OCI-M1 (cell line): ENCODE results near the gene PFKFB2.

ENCODE experiments used
- DNase-seq: peaks from one replicate; lab custom pipeline; 2025; lab: John Stamatoyannopoulos, UW

Gene PFKFB2

DNA sequence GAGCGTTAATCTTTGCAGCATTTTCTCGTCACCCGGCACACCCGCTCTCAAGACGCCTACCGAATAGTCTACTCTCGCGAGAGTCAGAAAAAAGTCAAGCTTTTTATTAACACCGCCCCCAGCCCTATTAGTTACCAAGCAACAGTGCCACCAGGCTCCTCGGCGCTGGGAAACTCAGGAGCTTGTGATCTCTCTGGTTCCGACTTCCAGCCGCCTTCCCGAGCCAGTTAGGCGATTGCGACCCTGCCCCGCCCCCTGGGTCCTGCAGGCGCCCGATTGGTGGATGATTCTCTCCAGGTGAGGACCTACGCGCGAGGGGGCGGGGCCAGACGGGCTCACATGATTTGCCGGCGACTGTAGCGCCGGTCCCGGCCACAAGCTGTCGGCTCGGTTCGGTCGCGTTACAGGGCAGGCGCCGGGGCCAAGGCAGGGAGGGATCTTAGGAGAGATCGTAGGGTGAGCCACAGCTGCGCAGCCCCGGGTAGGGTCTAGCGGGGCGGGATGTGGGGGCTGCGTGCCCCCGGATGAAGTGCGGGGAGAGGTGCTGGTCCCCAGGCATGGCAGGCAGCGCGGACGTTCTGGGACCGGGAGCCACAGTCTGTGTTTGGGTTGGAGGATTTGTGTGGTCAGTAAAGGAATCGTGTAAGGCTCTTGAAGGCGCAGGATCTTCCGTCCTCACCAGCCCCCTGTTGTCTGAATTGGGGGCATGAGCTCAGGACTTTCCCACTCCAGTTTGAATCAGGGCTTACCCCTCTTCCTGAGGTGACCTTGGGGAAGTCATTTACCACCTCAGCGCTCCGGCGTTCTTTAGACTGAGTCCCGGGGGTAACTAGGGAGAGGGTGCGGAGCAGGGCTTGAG, at the start of gene PFKFB2:
Gene PFKFB2 (plus strand): TSS at position 365 of the 859 bp plus-strand sequence. CDS start 1,443 bp downstream, outside the sequence.
- DNase-seq, result peak; percentile 99

DNA sequence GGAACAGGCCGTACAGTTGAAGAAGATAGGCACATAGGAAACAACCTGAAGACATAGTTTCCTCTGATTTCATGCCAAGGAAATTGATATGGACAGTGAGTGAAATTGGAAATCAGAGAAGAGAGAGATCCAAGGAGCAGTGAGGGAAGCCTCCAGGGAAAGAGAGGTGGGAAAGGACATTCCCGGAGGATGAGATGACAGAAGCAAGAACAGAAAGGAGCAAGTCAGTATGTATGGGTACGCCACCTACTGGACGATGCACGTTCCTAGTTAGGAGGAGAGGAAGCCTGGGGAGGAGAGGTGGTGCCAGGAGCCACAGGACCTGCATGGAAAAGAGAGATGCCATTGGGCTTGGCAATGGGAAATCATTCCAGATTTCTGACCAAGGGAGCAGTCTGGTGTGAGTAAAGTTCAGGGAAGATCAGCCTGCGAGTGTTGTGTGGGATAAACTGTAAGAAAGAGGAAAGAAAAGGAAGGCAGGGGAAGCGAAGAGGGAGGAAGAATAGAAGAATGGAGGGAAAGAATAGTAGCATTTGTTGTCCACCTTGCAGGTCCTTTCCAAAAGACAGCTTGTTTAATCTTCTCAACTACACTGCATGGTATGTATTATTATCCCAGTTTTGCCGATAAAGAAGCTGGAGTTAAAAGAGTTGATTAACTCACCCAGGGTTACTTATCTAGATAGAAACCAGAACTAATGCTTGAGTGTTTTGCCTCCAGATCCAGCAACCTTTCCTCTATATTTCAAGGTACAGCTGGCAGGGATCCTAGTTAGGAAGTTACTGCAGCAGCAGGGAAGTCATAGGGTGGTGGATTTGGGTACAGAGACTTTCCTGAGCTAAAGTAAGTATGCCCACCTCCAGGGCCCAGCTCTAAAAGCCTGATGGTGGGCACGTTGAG, 47.9 kb upstream of the PFKFB2 start:
- DNase-seq, result peak; percentile 77

DNA sequence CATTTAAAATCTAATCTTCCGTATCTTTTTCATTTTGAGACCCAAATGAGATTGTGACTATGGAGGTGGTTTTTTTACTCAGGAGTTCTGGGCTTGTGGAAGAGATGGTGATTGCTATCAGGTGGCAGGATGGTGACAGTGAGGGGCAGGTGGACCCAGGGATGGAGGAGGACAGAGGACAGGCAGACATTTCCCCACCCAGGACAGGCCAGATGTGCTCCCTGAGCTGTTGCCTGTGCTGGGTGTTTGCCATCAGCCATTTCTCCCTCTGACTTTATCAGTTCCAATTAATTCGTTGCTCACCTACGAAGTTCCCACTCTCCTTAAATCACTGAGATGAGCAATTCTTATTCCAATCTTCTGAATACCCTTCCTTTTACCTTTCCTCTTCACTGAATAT, 47.0 kb upstream of the PFKFB2 start:
- no peak for DNase-seq

DNA sequence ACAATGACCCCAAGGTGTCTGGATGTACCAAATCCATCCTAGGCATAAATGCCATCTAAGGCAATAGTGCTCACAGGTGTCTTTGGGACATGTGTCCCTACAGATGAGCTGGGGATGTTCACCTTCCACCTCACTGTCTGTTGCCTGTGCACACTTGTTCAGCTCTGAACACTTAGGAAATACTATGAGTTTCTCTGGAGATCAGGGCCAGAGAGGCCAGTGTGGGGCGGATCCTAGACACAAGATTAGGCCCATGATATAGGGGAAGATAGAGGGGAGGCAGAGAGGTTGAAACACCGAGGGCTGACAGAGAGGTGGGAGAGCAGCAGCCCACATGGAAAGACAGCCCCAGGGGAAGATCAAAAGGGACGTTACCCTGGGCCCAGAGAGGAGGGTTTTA, 46.2 kb upstream of the PFKFB2 start:
- DNase-seq, result no peak

DNA sequence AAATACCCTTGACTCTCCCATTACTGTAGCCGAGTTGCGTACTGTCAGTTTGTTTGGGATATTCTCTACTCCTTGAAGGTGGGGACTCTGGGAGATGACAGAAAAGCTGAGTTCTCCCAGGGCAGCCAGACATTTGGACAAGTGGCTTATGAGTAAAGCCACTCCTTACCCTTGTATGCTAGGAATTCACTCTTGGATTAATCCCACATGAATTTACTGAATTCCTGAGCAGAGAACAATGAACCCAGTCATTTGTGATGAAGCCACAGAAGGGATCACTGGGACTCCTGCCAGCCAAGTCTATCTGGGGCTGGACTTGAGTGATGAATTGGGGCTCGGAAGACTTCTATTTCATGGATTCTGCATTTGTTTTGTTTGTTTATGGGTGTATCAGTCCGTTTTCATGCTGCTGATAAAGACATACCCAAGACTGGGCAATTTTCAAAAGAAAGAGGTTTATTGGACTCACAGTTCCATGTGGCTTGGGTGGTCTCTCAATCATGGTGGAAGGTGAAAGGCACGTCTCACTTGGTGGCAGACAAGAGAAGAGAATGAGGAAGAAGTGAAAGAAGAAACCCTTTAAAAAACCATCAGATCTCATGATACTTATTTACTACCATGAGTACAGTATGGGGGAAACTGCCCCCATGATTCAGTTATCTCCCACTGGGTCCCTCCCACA, 45.6 kb upstream of the PFKFB2 start:
- no peak for DNase-seq

DNA sequence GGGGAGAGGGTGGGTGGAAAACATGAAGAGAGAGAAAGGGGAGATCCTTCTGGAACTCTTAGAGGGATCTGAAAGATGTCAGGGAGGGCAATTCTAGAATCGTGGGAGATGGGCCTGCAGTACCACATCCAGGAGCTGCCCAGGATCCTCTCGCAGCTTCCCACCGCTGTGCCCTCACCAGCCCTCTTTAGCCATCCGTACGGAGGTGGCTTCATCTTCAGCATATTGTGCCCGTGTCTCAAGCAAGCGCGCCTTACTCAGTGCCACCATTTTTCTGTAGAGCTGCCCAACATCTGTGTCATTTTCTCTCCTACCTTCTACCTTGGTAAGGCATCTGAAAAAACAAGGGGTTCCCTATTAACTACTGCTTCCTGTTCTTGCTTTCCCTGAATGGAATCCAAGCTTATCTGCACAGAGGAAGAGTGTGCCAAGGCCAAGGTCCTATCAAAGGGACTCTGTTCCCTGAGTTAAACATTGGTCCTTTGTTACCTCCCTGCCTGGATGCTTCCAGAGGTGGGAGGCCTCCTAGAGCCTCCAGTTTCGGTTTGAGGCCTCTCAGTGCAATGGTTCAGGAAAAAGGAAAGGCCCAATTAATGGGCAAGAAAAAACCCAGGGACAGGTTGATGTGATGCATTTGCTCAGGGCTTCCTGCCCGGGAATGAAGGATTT, 43.8 kb upstream of the PFKFB2 start:
- no peak for DNase-seq

DNA sequence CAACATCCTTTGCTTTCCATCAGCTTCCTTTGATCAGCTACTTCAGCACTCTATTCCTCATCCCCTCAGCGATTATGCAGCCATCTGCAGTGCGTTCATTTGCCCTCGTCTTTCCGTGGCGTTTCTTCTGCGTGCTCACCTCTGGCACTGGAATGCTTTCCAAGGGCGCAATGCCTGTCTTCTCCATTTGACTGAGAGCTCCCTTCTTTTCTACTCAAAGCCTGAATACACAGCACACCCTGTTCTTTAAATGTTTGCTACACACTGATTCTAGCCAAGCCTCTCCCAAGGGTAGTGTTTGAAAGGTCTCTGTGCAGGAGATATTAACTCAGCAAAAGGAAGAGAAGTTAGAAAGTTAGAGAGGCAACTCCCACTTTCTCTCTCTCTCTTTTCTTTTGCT, 43.1 kb upstream of the PFKFB2 start:
- no peak for DNase-seq

DNA sequence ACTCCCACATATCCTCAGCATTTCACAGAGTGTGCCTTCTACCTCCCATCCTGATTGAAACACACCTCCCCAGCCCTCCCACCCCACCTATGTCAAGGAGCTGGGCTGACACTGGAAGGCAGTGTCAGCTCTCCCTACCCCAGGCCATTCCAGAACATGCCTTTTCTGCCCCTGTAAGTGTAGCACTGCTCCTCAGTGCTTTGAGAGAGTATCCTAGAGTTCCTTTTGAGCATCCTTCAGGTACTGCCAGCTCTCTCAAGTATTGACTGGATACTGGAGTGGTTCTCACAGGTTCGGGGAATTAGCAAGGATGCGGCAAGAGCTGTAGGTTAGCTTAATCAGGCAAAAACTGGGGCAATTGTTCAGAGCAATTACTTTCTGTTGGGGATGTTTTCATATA, 42.3 kb upstream of the PFKFB2 start:
- no peak for DNase-seq

DNA sequence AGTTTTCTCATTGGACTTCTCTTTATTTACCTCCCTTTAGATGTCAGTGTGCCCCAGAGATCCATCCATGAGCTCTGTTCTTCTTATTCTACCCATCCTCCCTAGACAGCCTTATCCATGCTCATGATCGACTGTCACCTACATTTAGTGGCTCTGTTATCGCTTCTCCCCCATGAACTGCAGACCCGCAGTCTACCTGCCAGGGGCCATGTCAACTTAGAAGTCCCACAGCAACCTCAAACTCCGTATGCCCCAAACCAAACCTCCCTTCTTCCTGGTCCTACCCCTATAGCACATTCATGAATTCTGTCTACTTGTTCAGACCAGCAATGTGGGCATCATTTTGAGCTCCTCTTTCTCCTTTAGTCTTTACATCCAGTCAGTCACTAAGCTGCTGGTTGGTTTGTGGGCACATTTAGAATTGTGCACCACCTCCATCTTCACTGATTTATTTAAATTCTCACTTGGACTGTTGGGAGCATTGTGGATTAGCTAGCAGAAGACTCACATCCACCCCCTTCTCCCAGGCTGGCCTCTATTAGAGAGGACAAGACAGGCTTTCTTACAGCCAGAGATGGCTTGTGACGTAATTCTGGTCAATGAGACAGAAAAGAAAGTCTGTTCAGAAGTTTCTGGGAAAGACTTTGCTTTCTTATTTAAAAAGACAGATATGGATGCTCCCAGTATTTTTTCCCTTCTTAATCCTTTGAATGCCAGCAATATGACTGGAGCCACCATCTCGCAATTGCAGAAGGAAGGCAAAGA, 39.6 kb upstream of the PFKFB2 start:
- DNase-seq, result no peak

DNA sequence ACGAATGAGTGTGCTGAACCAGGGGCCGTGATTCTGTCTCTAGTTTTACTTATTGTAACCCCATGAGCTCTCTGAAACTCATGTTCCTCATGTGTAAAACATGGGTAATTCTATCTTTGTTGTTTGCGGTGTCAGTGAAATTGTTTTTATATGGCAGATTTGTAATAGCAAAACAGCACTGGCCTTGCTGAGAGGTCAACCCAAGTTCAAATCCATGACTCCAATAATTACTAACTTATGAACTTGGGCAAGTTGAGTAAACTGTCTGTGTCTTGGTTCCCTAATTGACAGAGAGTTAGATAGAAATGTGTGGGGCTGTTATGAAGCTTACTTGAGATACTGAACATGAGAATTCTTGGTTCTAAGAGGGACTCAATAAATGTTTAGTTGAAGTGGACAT, 38.3 kb upstream of the PFKFB2 start:
- no peak for DNase-seq

DNA sequence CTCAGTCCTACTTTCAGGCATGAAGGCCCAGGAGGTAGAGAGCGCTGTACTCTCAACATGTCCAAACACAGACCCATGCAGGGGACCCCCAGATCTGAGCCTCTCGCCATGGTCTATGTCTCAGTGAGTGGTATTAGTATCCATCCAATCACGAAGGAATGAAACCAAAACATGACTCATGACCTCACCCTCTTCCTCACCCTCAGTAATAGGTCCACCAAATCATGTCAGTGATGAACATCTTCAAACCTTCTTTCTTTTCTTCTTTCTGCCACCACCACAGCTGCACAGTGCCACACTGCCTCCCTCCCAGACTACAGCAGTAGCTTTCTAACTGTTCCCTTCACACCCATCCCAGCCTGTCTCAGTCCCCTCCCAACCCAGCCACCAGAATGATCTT, 37.3 kb upstream of the PFKFB2 start:
- no peak for DNase-seq

DNA sequence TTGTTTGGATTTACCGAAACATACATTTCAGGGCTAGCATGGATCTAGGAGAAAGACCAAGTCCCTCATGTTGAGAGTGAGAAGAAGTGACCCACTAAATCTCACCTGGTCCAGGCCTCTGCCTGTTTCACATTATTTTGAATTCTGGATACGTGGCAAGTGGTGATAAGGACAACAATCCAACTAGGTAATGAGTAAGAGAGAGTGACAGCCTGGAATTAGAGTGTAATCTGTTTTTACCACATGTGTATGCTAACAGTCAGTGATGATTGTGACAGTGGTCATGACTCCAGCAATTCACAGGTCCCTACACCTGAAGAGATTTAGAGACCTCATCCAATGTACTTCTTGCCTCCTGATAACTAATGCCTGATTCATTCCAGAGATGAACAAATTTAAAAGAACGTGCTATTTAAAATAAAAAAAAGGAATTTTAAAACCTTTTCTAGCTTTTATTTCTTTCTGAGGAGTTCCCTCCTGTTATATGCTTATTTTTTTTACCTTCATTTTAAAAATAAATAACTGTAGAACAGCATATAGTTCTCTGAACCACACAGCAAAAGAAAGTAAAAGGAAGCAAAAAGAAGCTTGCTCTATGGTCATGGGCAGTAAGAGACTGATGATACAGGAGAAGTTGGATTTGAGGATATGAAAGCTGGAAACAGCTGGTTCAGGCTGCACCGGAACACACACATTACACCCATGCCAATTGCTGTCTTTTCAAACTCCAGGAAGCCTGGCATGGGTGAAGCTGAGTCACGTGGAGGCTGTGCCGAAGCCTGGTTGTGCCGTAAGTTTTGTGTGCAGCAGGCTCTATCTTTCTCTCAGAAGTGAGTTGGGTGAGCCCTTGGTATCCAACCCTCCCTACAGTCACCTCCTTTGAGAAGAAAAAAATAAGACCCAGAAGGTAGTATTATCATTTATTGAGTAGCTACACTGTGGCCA, 35.2 kb upstream of the PFKFB2 start:
- peak; percentile 43 for DNase-seq

DNA sequence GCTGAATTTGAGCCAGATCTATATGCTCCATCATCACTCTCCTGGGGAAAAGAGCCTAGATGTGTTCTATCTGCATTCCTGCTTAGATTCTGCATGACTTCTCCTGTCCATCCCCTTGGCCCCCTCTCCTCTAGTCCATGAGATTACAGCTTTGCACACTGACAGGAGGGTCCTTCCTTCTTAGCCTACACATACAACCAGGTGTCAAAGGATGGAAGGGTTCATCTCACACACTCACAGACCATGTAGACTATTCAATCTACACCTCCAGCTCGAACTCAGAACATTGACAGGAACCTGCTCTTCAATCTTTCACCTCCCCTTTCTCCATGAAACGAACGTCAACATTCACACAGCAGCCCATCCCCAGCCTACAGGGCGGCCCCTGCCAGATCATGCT, 34.4 kb upstream of the PFKFB2 start:
- DNase-seq, result no peak

DNA sequence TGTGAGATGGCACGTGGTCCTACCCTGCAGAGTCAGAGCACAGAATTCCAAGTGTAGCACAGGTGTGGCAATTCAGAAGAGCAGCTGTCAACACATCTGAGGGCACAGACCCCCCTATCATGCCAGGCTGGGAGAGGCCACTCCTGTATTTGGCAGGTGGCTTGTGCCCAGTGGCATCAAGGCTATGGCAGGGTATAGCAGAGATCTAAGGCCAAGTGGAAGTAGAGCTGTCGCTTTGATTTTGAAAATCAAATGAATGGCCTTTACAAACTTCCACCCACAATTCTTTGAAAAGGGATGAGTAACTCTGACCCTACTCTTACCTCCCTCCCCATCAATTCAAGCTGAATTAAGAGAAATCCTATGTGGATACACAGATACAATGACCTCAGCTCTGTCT, 33.9 kb upstream of the PFKFB2 start:
- no peak for DNase-seq

DNA sequence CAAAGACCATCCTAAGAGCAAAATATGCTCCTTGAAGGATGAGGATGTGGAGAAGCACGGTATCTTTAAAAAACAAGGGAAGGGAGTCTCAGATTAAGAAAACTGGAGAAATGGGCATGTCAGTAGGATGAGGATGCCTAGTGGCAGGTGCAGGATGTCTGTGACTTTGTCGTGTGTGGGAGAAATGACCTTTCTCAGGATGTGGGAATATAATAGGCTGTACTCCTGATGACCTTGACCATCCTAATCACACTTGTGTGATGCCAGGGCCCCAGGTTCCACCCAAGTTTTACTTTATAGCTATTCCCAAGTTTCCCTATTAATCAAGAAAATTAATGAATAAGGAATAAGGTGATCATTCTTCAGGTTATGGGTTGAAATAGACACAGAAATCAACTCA, 33.4 kb upstream of the PFKFB2 start:
- DNase-seq, result no peak

DNA sequence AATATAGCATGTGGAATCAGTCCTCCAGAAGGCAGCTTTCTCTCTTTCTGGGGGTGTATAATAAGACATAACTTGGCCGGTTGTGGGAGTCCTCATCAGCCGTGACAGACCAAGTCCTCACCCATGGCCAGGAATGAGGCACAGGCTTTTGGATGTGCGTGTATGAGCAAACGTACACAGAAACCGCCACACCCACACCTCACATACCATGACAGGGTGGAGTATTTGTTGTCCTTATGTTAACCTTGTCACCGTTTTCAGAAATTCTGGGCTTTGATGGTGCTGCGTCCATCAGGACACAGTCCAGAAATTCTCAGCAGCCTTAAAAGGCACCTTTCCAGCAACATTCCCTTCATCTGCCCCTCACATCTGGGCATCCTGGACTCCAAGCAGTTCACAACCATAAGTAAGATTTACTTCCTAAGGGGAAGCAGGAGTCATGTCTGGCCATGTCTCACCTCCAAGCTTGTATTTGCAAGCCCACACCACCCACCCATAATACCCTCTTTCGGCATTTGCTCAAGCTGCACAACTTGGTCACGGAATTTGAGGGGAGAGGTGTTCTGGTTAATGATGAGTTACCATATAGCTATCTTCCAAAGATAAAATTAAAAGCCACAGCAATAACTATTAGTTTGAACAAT, 32.9 kb upstream of the PFKFB2 start:
- DNase-seq, result no peak

DNA sequence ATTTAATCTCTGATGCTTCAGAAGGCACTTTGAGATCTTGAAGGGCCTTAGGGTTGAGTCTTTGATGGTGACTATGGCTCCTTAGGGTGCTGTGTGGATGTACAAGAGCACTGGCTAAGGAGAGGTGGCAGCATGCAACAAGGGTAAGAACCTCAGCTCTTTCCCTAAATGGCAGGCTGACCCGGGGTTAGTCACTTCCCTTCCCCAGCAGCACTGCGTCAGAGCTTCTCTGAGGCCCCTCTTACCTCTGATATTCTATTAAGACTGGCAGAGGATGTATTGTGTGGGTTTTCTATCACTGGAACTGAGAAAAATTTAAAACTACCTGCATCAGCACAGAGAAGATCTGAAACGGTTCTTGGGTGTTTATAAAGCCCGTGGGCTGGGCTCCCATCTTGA, 32.4 kb upstream of the PFKFB2 start:
- DNase-seq, result peak; percentile 96

DNA sequence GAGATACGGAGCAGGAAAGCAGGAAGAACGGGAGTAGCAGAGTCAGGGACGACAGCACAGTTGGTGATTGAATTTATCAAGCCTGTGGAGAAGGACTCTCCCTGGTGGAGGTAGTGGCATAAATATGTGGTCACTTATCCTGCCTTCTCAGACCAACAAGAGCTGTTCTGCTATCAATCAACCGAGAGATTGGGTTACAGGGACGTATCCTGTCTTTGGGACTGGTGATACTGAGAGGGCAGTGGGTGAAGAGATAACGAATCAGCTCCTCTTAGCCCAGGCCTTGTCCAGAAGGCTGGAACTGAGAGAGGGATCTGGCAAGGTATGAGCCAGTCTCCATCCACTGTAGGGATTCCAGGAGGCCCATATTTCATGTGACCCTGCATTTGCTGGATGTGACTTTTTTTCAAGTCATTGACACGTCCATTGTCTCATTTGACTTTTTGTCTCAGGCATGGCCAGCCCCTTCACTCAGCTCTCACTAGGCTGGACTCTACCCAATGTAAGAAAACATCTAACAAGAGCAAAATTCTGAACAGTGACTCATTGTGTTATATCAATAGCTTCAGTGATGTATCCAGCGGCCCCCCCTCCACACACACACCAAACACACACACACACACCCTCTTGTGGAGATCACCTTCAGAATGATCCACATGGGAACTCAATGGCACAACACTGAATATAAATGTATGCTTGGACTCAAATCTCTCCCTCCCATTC, 31.8 kb upstream of the PFKFB2 start:
- DNase-seq, result peak; percentile 97
